ENCODE measurements around the gene FMN1.

Gene FMN1

DNA sequence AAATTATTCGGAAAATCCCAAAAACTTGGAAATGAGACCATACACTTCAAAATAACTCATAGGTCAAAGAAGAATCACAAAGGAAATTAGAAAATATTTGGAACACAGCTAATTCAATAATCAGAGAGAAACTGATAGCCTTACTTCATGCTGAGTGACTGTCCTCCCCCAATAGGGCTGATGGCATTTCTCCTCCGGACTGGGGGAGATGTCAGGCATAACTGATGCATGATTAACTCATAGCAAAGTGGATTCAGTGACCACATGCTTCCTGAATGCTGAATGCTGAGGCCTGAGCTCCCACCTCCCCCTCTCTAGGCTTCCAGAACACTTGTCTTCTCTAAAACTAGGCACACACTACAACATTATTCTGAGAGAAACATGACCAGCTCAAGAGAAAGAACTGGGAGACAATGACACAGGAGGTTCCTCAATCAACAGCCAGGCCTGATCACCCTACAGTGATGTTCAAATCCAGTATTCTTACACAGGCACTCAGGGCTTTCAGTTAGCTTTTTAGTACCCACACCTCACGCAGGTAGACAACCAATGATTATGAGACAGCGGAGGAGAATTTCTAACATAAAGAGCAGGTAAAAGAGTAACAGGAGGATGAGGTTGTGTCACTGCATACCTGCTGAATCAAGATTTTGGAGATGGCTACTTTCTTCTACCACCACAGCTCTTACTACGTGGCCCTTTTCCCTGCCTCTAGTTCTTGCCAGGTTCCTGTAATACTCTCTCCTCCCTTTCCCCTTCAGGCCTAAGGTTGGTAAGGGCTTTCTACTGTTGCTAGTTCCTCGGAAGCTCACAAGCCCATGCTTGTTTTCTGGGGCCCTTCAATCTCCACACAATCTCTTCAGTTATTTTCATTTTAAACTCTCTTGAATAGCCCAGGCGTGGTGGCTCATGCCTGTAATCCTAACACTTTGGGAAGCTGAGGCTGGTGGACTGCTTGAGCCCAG lies 96.1 kb downstream of the FMN1 start:
- peak; percentile 61 for DNase-seq (ENCODE audit: extremely low read depth, low read depth)
- TF ChIP-seq, protein P1, sequence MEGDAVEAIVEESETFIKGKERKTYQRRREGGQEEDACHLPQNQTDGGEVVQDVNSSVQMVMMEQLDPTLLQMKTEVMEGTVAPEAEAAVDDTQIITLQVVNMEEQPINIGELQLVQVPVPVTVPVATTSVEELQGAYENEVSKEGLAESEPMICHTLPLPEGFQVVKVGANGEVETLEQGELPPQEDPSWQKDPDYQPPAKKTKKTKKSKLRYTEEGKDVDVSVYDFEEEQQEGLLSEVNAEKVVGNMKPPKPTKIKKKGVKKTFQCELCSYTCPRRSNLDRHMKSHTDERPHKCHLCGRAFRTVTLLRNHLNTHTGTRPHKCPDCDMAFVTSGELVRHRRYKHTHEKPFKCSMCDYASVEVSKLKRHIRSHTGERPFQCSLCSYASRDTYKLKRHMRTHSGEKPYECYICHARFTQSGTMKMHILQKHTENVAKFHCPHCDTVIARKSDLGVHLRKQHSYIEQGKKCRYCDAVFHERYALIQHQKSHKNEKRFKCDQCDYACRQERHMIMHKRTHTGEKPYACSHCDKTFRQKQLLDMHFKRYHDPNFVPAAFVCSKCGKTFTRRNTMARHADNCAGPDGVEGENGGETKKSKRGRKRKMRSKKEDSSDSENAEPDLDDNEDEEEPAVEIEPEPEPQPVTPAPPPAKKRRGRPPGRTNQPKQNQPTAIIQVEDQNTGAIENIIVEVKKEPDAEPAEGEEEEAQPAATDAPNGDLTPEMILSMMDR (IDR thresholded peaks at IDR 0.05; ENCODE audit: low read depth, low read length, missing control alignments), result no peak
- H3K4me3 ChIP-seq (replicated peaks; ENCODE audit: low read depth, low read length), result no peak overlapping the region

GRCh38 chr15:33096134-33096533 lies 98.4 kb downstream of the FMN1 start:
- H3K4me3 ChIP-seq (replicated peaks; ENCODE audit: low read depth, low read length), result no peak overlapping the region
- TF ChIP-seq, protein P1 (IDR thresholded peaks at IDR 0.05; ENCODE audit: low read depth, low read length, missing control alignments), result no peak
- no peak for DNase-seq (ENCODE audit: extremely low read depth, low read depth)

- no peak overlapping the region for H3K4me3 ChIP-seq (replicated peaks; ENCODE audit: low read depth, low read length)
- TF ChIP-seq, protein P1 (IDR thresholded peaks at IDR 0.05; ENCODE audit: low read depth, low read length, missing control alignments), result no peak
- no peak for DNase-seq (ENCODE audit: extremely low read depth, low read depth)
These were observed 98.9 kb downstream of the FMN1 start for GRCh38 chr15:33095641-33096040.

DNA sequence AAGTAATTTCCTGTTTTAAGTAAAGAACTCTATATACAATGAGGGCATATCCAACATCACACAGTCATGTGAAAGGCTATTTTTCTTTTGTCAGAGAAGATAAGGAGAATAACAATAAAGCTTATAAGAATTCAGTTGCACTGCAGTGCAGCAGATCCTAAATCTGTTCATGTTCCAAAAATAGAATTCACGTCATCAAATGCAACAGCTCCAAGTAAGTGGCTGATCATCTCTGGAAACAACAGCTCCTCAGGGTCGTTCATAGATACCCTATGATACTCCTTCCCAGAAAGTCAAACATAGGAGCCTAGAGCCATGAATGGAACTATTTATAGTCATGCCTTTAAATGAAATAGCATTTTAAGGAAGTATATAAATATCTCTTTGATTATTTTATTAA lies 100.2 kb downstream of the FMN1 start:
- DNase-seq (ENCODE audit: extremely low read depth, low read depth), result no peak
- H3K4me3 ChIP-seq (replicated peaks; ENCODE audit: low read depth, low read length), result no peak overlapping the region
- TF ChIP-seq, protein P1 (IDR thresholded peaks at IDR 0.05; ENCODE audit: low read depth, low read length, missing control alignments), result no peak

GRCh38 chr15:33093222-33093621 lies 101.3 kb downstream of the FMN1 start:
- no peak overlapping the region for H3K4me3 ChIP-seq (replicated peaks; ENCODE audit: low read depth, low read length)
- TF ChIP-seq, protein P1 (IDR thresholded peaks at IDR 0.05; ENCODE audit: low read depth, low read length, missing control alignments), result no peak
- no peak for DNase-seq (ENCODE audit: extremely low read depth, low read depth)

DNA sequence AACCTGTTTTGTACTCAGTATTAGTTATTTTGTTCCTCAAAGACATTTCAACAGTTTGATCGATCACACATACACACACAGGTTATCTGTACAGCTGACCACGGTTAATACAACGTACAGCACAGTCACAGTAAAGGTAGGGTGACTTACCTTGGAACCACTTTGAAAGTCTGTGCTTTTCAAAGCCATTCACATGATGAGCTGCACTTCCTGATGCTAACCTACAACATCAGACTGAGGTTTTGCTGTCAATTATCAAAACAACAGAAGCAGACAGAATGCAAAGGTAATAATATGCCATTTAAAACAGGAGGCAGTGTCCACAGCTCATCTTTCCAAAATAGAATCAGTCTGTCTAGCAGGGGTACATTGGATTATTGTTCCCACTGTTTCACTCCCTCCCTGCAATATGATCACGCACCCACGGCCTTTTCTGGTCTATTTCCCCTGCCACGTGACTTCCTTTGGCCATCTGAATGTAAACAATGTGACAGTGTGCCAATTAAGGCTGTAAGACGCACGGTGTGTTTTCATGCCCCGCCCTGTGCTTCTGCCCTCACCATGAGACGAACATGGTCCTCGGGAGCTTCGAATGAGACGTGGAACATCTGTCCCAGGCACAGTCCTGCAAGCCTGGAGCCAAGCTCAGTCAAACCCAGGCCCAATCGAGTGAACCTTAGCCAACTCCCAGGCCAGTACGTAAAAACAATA lies 102.4 kb downstream of the FMN1 start:
- DNase-seq (ENCODE audit: extremely low read depth, low read depth), result no peak
- no peak overlapping the region for H3K4me3 ChIP-seq (replicated peaks; ENCODE audit: low read depth, low read length)
- TF ChIP-seq, protein P1 (IDR thresholded peaks at IDR 0.05; ENCODE audit: low read depth, low read length, missing control alignments), result no peak
